Neural crest cell (in vitro differentiated cells): ENCODE results near the gene ELK4. TPM values are rescaled to one million over a fixed set of nuclear protein-coding genes. Genes with fewer than 3 reads are reported as not detected.

Experiments used
- DNase-seq: peaks from one replicate; pipeline ENCODE4 v3.0.0; 2021; ENCODE audit warnings: low read depth, mixed read lengths, low spot score
- H3K27ac Mint-ChIP-seq: one replicate; pipeline ENCODE4 v1.8.0; 2021; ENCODE audit warnings: mild to moderate bottlenecking, mixed read lengths; ENCODE audit not compliant: unreplicated experiment
- H3K27me3 Mint-ChIP-seq: 2 replicates; pipeline ENCODE4 v1.8.0; 2021; ENCODE audit warnings: low read depth, mild to moderate bottlenecking, mixed read lengths
- H3K36me3 Mint-ChIP-seq: 2 replicates; pipeline ENCODE4 v1.8.0; 2021; ENCODE audit warnings: low read depth, mild to moderate bottlenecking, mixed read lengths
- H3K4me1 Mint-ChIP-seq: 2 replicates; pipeline ENCODE4 v1.8.0; 2021; ENCODE audit warnings: mixed read lengths
- H3K4me3 Mint-ChIP-seq: one replicate; pipeline ENCODE4 v1.8.0; 2021; ENCODE audit warnings: mild to moderate bottlenecking, mixed read lengths
- H3K9me3 Mint-ChIP-seq: 2 replicates; pipeline ENCODE4 v1.8.0; 2021; ENCODE audit warnings: mixed read lengths
- CTCF ChIP-seq: fragments of 200-600 bp; sonication (generic); conservative IDR thresholded peaks from 2 replicates; pipeline ENCODE4 v1.5.0; 2021; ENCODE audit warnings: antibody characterized with exemption, mild to moderate bottlenecking
- total RNA-seq: library from RNA; stranded (reverse); gene quantifications from 2 replicates; pipeline ENCODE4 v1.2.1, GENCODE V29; 2021

The ELK4 gene
- total RNA-seq, 1 donor from 2014 or later, result 30.1 TPM

DNA sequence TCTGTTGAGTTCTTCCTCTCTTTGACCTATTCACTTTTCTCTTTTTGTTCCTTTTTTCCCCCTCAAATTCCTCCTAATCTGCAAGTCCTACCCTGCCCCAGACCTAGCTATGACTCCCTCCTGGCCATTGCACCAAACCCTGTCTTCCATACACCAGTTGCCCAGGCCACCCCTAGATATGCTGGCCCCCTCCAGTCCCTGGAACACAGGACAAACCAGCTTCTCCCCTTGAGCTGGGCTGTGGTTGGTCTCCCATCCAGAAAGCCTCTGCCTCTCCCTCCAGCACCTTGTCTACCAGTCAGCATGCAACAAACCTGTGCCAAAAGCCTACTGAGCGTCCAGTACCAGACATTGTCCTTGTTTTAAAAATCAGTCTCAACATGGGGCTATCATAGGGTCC, 59.4 kb downstream of the ELK4 start:
- Mint-ChIP-seq H3K9me3 (no peaks in the 10 kb centered on the region), H3K4me1 (no peaks in the 10 kb centered on the region), H3K27ac (no peak overlapping the region), H3K36me3 (no peaks in the 10 kb centered on the region), H3K4me3 (no peak overlapping the region), H3K27me3 (peaks cover 72% of the 10 kb centered on the region)
- no peak for TF ChIP-seq CTCF
- no peak for DNase-seq

- Mint-ChIP-seq H3K27ac (no peak overlapping the region), H3K4me3 (no peak overlapping the region), H3K27me3 (peaks cover 73% of the 10 kb centered on the region), H3K9me3 (no peaks in the 10 kb centered on the region), H3K36me3 (no peaks in the 10 kb centered on the region), H3K4me1 (no peaks in the 10 kb centered on the region)
- no peak for DNase-seq
- TF ChIP-seq CTCF, result no peak
Observed at GRCh38 chr1:205571747-205572146, 60.1 kb downstream of the ELK4 start.

DNA sequence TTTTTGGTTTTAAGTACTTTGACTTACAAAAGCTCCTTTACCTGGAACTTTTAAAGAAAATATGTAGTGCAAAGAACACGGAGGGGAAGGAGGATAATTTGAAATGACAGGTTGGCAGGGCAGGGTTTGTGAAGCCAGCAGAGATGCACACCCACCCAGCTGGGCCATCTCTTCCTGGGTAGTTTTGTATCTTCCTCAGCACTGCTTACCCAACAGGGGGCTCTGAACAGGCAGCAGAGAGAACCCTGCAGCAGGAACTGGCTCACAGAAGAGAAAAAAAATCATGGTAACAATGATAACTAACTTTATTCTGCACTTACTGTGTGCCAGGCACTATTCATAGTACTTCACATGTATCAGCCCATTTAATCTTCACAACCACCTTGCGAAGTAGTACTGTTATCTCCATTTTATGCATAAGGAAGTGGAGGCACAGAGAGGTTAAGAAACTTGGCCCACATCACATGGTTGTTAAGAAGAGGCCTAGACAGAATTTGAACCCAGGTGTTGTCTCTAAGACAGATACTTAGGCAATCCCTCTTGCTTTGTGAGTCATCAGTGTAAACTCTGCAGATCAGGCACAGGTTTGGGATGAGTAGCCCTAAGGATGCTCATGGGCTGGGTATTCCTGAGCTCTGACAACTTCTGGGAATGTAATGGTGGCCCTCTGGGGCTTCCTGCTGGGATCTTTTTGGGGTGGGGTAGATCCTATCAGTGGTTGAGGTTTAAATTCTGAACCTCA, 60.8 kb downstream of the ELK4 start:
- no peak overlapping the region for H3K4me3 Mint-ChIP-seq
- no peaks in the 10 kb centered on the region for H3K9me3 Mint-ChIP-seq
- TF ChIP-seq CTCF, result no peak
- DNase-seq, result no peak
- peaks cover 76% of the 10 kb centered on the region for H3K27me3 Mint-ChIP-seq
- no peaks in the 10 kb centered on the region for H3K4me1 Mint-ChIP-seq
- H3K27ac Mint-ChIP-seq, result no peak overlapping the region
- no peaks in the 10 kb centered on the region for H3K36me3 Mint-ChIP-seq

DNA sequence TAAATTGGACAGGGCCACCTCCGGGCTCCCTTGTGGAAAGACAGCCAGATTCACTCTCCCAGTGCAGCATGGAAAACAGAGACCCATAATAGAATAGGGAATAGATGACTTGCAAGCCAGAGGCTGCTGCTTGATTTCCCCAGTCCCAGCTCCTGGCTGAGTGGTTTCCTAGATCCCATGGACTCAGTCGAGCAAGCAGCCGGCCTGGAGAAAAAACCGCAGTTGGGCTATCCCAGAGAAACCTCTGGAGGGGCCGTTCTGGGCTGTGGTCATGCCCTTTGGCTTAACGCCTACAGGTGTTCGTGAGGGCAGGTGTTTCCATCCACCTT, 61.7 kb downstream of the ELK4 start:
- H3K27me3 Mint-ChIP-seq, result peaks cover 84% of the 10 kb centered on the region
- TF ChIP-seq CTCF, result no peak
- no peaks in the 10 kb centered on the region for H3K9me3 Mint-ChIP-seq
- no peak for DNase-seq
- no peak overlapping the region for H3K27ac Mint-ChIP-seq
- no peaks in the 10 kb centered on the region for H3K36me3 Mint-ChIP-seq
- H3K4me1 Mint-ChIP-seq, result no peaks in the 10 kb centered on the region
- H3K4me3 Mint-ChIP-seq, result peak overlapping the region; percentile 72

DNA sequence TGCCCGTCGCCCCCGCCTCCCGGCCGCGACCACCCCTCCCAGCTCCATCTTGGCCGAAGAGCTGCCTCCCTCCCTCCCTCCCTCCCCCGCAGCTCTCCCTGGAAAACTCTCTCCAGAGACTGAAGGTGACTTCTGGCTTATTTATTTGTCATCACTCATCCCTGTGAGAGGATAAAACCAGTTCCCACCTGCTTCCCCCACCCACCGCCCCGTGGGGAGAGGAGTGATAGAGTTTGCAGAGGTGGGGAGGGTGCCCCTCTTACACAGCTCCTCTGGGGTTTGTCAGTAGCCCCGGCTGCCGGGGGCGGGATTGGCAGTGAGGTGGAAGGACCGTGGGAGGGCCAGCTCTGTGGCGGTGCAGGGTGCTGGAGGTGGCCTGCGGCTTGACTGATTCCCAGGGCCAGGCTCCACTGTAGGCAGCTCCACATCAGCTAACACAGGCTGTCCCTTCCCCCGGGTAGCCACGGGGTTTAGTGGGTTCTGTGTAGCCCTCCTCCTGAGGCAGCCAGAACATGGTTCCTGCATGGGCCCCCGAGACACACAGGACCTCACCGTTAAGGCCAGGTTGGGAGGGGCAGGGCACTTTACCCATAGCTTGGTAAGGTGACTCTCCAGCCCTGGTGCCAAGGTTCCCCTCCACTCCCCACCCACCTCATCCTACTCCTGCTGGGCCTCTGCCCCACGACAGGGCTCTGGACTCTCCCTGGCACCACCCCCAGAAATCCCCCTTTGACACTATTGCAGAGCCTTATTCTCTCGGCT, 62.2 kb downstream of the ELK4 start:
- Mint-ChIP-seq H3K27ac (no peak overlapping the region), H3K4me1 (no peaks in the 10 kb centered on the region), H3K27me3 (peaks cover 87% of the 10 kb centered on the region), H3K36me3 (no peaks in the 10 kb centered on the region), H3K4me3 (peak overlapping the region; percentile 72), H3K9me3 (no peaks in the 10 kb centered on the region)
- no peak for DNase-seq
- no peak for TF ChIP-seq CTCF
